ENCODE results near the gene CDK18. TPM values are rescaled to one million over a fixed set of nuclear protein-coding genes. Genes with fewer than 3 reads are reported as not detected.

Gene CDK18
- total and polyA plus RNA-seq, 4 donors: 9.7 to 21.0 (median 15.0) TPM

DNA sequence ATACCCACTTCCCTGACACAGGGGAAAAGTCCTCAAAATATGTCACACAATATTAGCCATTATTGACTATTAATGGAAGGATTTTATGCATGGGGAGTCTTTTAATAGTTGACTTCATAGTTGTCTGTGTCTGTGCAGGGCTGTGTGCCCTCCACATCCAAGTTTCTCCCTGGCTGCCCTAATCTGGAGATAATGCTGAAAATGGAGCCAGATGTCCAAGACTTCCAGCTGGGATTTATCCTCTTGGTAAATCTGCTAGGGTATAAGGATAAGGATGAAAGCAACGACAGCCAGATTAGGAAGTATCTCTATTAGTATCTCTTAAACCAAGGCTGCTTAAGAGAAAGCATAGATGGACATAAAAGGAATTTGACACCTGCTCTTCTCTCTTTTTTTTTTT, 42.1 kb downstream of the CDK18 start:
- WGBS, 2 donors: 77 to 78% methylated on average over 1 of the region's 1 CpG
- no peak for DNase-seq

DNA sequence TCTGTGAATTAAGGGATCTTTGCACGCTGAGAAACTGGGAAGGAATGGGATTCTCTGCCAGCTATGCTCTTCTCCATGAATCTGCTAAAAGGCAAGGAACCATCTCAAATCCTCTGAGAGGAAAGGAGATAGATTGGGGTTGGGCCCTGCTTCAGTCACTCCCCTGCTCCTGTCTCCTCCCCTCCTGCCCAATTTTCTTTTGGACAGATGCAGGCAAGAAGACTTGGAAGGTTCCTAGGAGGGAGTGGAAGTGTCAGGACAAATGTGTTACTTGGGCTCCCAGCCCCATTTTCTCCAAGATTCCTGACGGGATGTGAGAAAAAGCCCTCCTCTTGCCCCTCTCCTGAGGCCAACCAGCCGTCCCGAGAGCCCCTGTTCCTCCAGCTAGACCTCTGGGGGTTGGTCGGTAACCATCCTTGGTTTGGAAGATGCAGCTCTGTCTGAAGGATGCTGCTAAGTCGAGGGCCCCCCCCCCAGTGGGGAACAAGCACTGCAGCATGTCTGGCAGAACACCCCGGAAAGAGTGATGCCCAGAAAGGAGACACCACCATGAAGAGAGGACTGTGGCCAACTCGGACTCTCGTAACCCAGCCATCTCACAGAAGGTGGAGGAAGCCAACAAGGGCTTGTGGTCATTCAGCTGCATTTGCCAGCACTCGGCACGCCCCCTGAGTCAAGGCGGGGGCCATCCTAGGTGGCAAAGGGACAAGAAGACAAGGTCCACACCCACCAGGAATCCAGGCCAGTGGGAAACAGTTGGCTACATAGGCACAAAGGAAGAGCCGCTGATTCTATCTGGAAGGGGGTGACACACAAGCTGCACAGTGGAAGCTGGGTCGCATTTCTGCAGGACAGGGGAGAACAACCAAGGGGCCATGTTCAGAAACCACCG, 43.7 kb downstream of the CDK18 start:
- no peak overlapping the region for H3K4me3 ChIP-seq
- H3K27me3 ChIP-seq (ENCODE audit: control insufficient read depth in 3 of 3, insufficient read depth in 3 of 3, low read length in 2 of 3): peaks cover 0 to 5% (median 0%) of the 10 kb centered on the region in 3 donors
- H3K36me3 ChIP-seq (ENCODE audit: control insufficient read depth in 4 of 4, insufficient read depth in 4 of 4, low read length in 4 of 4): no peaks in the 10 kb centered on the region
- H3K4me1 ChIP-seq (ENCODE audit: control insufficient read depth in 5 of 5, insufficient read depth in 5 of 5, low read length in 5 of 5): peaks cover 0 to 11% (median 7%) of the 10 kb centered on the region in 5 donors
- no peak overlapping the region for H3K27ac ChIP-seq (ENCODE audit: low read depth in 1 of 2, low read length in 1 of 2)
- ATAC-seq (ENCODE audit: insufficient read depth, low FRiP score) (no peak), DNase-seq (peak in 2 of 3 donors; percentile 42 to 60)
- H3K9ac ChIP-seq (ENCODE audit: insufficient read depth in 1 of 2, low read length in 2 of 2): no peak overlapping the region
- no peaks in the 10 kb centered on the region for H3K9me3 ChIP-seq (ENCODE audit: control insufficient read depth in 4 of 4, insufficient read depth in 3 of 4, low read length in 3 of 4)
- 76 to 82% methylated on average over 15 of the region's 15 CpGs for WGBS, 2 donors
- no peak for TF ChIP-seq CTCF (IDR thresholded peaks at IDR 0.05; ENCODE audit: control extremely low read depth, extremely low read depth)

More for the DNA sequence above, 42.1 kb downstream of the CDK18 start:
- Histone ChIP-seq H3K36me3 (ENCODE audit: control insufficient read depth in 4 of 4, insufficient read depth in 4 of 4, low read length in 4 of 4) (no peaks in the 10 kb centered on the region), H3K4me1 (ENCODE audit: control insufficient read depth in 5 of 5, insufficient read depth in 5 of 5, low read length in 5 of 5) (peaks cover 0 to 13% (median 7%) of the 10 kb centered on the region in 5 donors), H3K27ac (ENCODE audit: low read depth in 1 of 2, low read length in 1 of 2) (no peak overlapping the region), H3K9me3 (ENCODE audit: control insufficient read depth in 4 of 4, insufficient read depth in 3 of 4, low read length in 3 of 4) (no peaks in the 10 kb centered on the region), H3K4me3 (no peak overlapping the region), H3K9ac (ENCODE audit: insufficient read depth in 1 of 2, low read length in 2 of 2) (no peak overlapping the region), H3K27me3 (ENCODE audit: control insufficient read depth in 3 of 3, insufficient read depth in 3 of 3, low read length in 2 of 3) (peaks cover 0 to 5% (median 0%) of the 10 kb centered on the region in 3 donors)
- ATAC-seq (ENCODE audit: insufficient read depth, low FRiP score): no peak
- no peak for TF ChIP-seq CTCF (IDR thresholded peaks at IDR 0.05; ENCODE audit: control extremely low read depth, extremely low read depth)

DNA sequence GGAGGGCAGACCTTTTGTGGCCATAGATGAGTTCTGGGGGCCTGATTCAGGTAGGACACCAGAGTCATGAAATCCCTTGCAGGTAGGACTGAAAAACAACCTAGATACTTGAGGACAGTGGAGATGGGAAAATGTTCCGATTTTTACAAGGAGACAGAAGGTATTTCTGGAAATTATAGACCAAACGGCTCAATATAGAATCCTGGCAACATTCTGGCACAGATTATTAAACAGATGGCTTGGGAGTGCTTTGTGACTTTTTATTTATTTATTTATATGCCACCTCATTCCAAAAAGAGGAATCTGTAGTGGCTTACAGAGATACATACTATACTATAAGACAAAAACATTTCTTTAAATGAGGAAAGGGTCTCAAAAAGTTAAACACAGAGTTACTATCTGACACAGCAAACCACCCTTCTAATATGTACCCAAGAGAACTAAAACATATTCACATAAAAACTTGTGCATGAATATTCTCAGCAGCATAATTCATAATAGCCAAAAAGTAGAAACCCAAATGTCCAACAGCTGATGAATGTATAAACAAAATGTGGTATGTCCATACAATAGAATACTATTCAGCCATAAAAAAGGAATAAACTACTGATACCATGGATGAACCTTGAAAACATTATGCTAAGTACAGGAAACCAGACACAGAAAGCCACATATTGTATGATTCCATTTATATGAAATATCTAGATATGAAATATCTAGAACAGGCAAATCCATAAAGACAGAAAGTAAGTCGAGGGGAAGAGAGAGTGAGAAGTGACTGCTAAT, 49.8 kb downstream of the CDK18 start:
- Histone ChIP-seq H3K4me3 (no peak overlapping the region), H3K9ac (ENCODE audit: insufficient read depth in 1 of 2, low read length in 2 of 2) (no peak overlapping the region)
- WGBS, 2 donors: 86 to 92% methylated on average over 3 of the region's 3 CpGs

More for the DNA sequence above, 49.8 kb downstream of the CDK18 start:
- Histone ChIP-seq H3K27ac (ENCODE audit: low read depth in 1 of 2, low read length in 1 of 2) (no peak overlapping the region), H3K4me1 (ENCODE audit: control insufficient read depth in 5 of 5, insufficient read depth in 5 of 5, low read length in 5 of 5) (no peaks in the 10 kb centered on the region), H3K9me3 (ENCODE audit: control insufficient read depth in 4 of 4, insufficient read depth in 3 of 4, low read length in 3 of 4) (peaks cover 0 to 5% (median 0%) of the 10 kb centered on the region in 4 donors), H3K27me3 (ENCODE audit: control insufficient read depth in 3 of 3, insufficient read depth in 3 of 3, low read length in 2 of 3) (peaks cover 0 to 5% (median 0%) of the 10 kb centered on the region in 3 donors), H3K36me3 (ENCODE audit: control insufficient read depth in 4 of 4, insufficient read depth in 4 of 4, low read length in 4 of 4) (no peaks in the 10 kb centered on the region)
- no peak for DNase-seq
- no peak for TF ChIP-seq CTCF (IDR thresholded peaks at IDR 0.05; ENCODE audit: control extremely low read depth, extremely low read depth)
- no peak for ATAC-seq (ENCODE audit: insufficient read depth, low FRiP score)

All from lung (tissue), 12 donors.